Mesenchymal stem cell (in vitro differentiated cells and primary cell): ENCODE measurements around the gene GPATCH2.
"Not testable (repeated sequence)": the region's sequence is repeated elsewhere in the genome, so short reads cannot be mapped to it uniquely, and the experiment has no call there.

ENCODE experiments used
- DNase-seq: peaks from one replicate; pipeline ENCODE4 v3.0.0-alpha.2; 2013
- H2AFZ ChIP-seq: one replicate; pipeline ENCODE4 v1.6.1; 2013; ENCODE audit warnings: low read depth, mild to moderate bottlenecking, control low read depth, inconsistent platforms, low read length, moderate library complexity
- H2AK5ac ChIP-seq: 2 replicates; pipeline ENCODE4 v1.6.1; 2013; ENCODE audit warnings: low read length, moderate library complexity, mild to moderate bottlenecking, inconsistent platforms; ENCODE audit not compliant: severe bottlenecking
- H2BK120ac ChIP-seq: one replicate; pipeline ENCODE4 v1.6.1; 2013; ENCODE audit warnings: low read depth, mild to moderate bottlenecking, inconsistent platforms, low read length, moderate library complexity
- H2BK12ac ChIP-seq, 2 experiments: one replicate each; pipeline ENCODE4 v1.6.1; 2013; ENCODE audit warnings: inconsistent platforms in 2 of 2, low read length in 2 of 2, mild to moderate bottlenecking in 2 of 2, moderate library complexity in 2 of 2, control low read depth in 1 of 2
- H2BK15ac ChIP-seq: one replicate; pipeline ENCODE4 v1.6.1; 2013; ENCODE audit warnings: mild to moderate bottlenecking, low read depth, inconsistent platforms; ENCODE audit not compliant: poor library complexity, severe bottlenecking
- H2BK5ac ChIP-seq: 2 replicates; pipeline ENCODE4 v1.6.1; 2013; ENCODE audit warnings: low read depth, mild to moderate bottlenecking, low read length, control low read depth, inconsistent platforms; ENCODE audit not compliant: poor library complexity, severe bottlenecking
- H3K14ac ChIP-seq, 2 experiments: one replicate each; pipeline ENCODE4 v1.6.1; 2013; ENCODE audit warnings: inconsistent platforms in 2 of 2, low read length in 2 of 2, control low read depth in 1 of 2, mild to moderate bottlenecking in 1 of 2, moderate library complexity in 1 of 2
- H3K18ac ChIP-seq, 2 experiments: one replicate each; pipeline ENCODE4 v1.6.1; 2013; ENCODE audit warnings: inconsistent platforms in 2 of 2, low read length in 2 of 2, control low read depth in 1 of 2, low read depth in 1 of 2, mild to moderate bottlenecking in 1 of 2
- H3K23ac ChIP-seq, 2 experiments: one replicate each; pipeline ENCODE4 v1.6.1; 2013; ENCODE audit warnings: inconsistent platforms in 2 of 2, low read length in 2 of 2, mild to moderate bottlenecking in 2 of 2, moderate library complexity in 2 of 2, control low read depth in 1 of 2
- H3K27ac ChIP-seq: 2 replicates; pipeline ENCODE4 v1.5.1; 2013; ENCODE audit warnings: mild to moderate bottlenecking, moderate library complexity, low read length, control low read depth, inconsistent platforms; ENCODE audit not compliant: poor library complexity, severe bottlenecking
- H3K27me3 ChIP-seq, 2 experiments: 2 replicates each; pipeline versions ENCODE4 v1.6.1 to v1.7.0; 2013; ENCODE audit warnings: low read length in 2 of 2, mild to moderate bottlenecking in 2 of 2, moderate library complexity in 2 of 2, control low read depth in 1 of 2, inconsistent platforms in 1 of 2; ENCODE audit not compliant: control insufficient read depth in 1 of 2, insufficient read depth in 1 of 2
- H3K36me3 ChIP-seq, 2 experiments: 2 replicates each; pipeline versions ENCODE4 v1.6.1 to v1.7.0; 2013; ENCODE audit warnings: low read length in 2 of 2, control low read depth in 1 of 2, inconsistent platforms in 1 of 2, low read depth in 1 of 2, mild to moderate bottlenecking in 1 of 2; ENCODE audit not compliant: insufficient read depth in 2 of 2, control insufficient read depth in 1 of 2
- H3K4ac ChIP-seq, 2 experiments: one replicate each; pipeline ENCODE4 v1.6.1; 2013; ENCODE audit warnings: inconsistent platforms in 2 of 2, low read length in 2 of 2, mild to moderate bottlenecking in 2 of 2, moderate library complexity in 2 of 2, control low read depth in 1 of 2, low read depth in 1 of 2
- H3K4me1 ChIP-seq: 2 replicates; pipeline ENCODE4 v1.6.1; 2013; ENCODE audit warnings: low read depth, low read length, control low read depth; ENCODE audit not compliant: control insufficient read depth, insufficient read depth
- H3K4me2 ChIP-seq: 2 replicates; pipeline ENCODE4 v1.6.1; 2013; ENCODE audit warnings: low read length, mild to moderate bottlenecking, inconsistent platforms; ENCODE audit not compliant: poor library complexity, severe bottlenecking
- H3K4me3 ChIP-seq, 2 experiments: 2 replicates each; pipeline versions ENCODE4 v1.5.1 to v1.7.0; 2013; ENCODE audit warnings: low read length in 2 of 2, mild to moderate bottlenecking in 2 of 2, control low read depth in 1 of 2, low read depth in 1 of 2; ENCODE audit not compliant: insufficient read depth in 1 of 2
- H3K79me1 ChIP-seq: replicated peaks from 2 replicates; pipeline ENCODE4 v1.6.1; 2013; ENCODE audit warnings: mild to moderate bottlenecking, control low read depth, low read length, inconsistent platforms; ENCODE audit not compliant: poor library complexity, severe bottlenecking
- H3K9ac ChIP-seq: 2 replicates; pipeline ENCODE4 v1.7.0; 2013; ENCODE audit warnings: mild to moderate bottlenecking, low read length, moderate library complexity
- H3K9me3 ChIP-seq: 2 replicates; pipeline ENCODE4 v1.7.0; 2013; ENCODE audit warnings: mild to moderate bottlenecking, low read length; ENCODE audit not compliant: control insufficient read depth
- H4K8ac ChIP-seq: one replicate; pipeline ENCODE4 v1.6.1; 2013; ENCODE audit warnings: inconsistent platforms, mild to moderate bottlenecking, low read length, moderate library complexity
- H4K91ac ChIP-seq: one replicate; pipeline ENCODE4 v1.6.1; 2013; ENCODE audit warnings: mild to moderate bottlenecking, low read length, inconsistent platforms
- WGBS: methylation state at CpG from one replicate; pipeline ENCODE4 v1.1.7; 2013; ENCODE audit warnings: mixed read lengths; 5-methylcytosine and 5-hydroxymethylcytosine counted together

GPATCH2 gene

DNA sequence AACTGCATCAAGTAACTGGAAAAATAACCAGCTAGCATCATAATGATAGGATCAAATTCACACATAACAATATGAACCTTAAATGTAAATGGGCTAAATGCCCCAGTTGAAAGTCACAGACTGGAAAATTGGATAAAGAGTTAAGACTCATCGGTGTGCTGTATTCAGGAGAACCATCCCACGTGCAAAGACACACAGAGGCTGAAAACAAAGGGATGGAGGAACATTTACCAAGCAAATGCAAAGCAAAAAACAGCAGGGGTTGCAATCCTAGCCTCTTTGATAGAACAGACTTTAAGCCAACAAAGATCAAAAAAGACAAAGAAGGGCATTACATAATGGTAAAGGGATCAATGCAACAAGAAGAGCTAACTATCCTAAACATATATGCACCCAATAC, 249.1 kb downstream of the GPATCH2 start:
- H2BK120ac ChIP-seq, H2AK5ac ChIP-seq, H3K14ac ChIP-seq, DNase-seq, H3K23ac ChIP-seq, H3K27ac ChIP-seq, H2BK15ac ChIP-seq, H3K4ac ChIP-seq, H3K36me3 ChIP-seq, H3K9me3 ChIP-seq, H3K9ac ChIP-seq, H4K91ac ChIP-seq, H2BK5ac ChIP-seq, H3K4me3 ChIP-seq, H3K27me3 ChIP-seq, H3K18ac ChIP-seq, H2AFZ ChIP-seq, H3K79me1 ChIP-seq, H4K8ac ChIP-seq, H3K4me1 ChIP-seq, H3K4me2 ChIP-seq, H2BK12ac ChIP-seq: not testable (repeated sequence)
- 23% methylated on average over 2 of the region's 2 CpGs for WGBS

GRCh38 chr1:217379804-217380203, 251.1 kb downstream of the GPATCH2 start:
- H3K4me3 ChIP-seq, H2AK5ac ChIP-seq, H3K4me1 ChIP-seq, H3K9ac ChIP-seq, H3K4ac ChIP-seq, H3K9me3 ChIP-seq, DNase-seq, H2BK120ac ChIP-seq, H2BK12ac ChIP-seq, H3K4me2 ChIP-seq, H4K91ac ChIP-seq, H3K36me3 ChIP-seq, H3K27me3 ChIP-seq, H2AFZ ChIP-seq, H2BK5ac ChIP-seq, H3K18ac ChIP-seq, H3K14ac ChIP-seq, H3K79me1 ChIP-seq, H3K23ac ChIP-seq, H2BK15ac ChIP-seq, H3K27ac ChIP-seq, H4K8ac ChIP-seq: not testable (repeated sequence)
- WGBS: 71% methylated on average over 5 of the region's 5 CpGs

- H3K9ac ChIP-seq: no peak overlapping the region
- no peak overlapping the region for H2BK12ac ChIP-seq
- H2BK120ac ChIP-seq: no peak overlapping the region
Observed at GRCh38 chr1:217379336-217379735, 251.6 kb downstream of the GPATCH2 start.

More at GRCh38 chr1:217379336-217379735, 251.6 kb downstream of the GPATCH2 start:
- Histone ChIP-seq H3K27me3 (no peaks in the 10 kb centered on the region), H4K91ac (no peak overlapping the region), H3K23ac (no peak overlapping the region), H2BK5ac (no peak overlapping the region), H3K9me3 (peaks cover 9% of the 10 kb centered on the region), H3K4me3 (no peak overlapping the region), H3K36me3 (no peaks in the 10 kb centered on the region), H3K14ac (no peak overlapping the region), H3K27ac (no peak overlapping the region), H2AK5ac (no peak overlapping the region), H2AFZ (no peak overlapping the region), H3K4me1 (no peaks in the 10 kb centered on the region), H3K79me1 (no peaks in the 10 kb centered on the region), H2BK15ac (no peak overlapping the region), H3K4me2 (no peak overlapping the region), H4K8ac (no peak overlapping the region), H3K4ac (no peak overlapping the region), H3K18ac (no peak overlapping the region)
- DNase-seq: no peak
- 77% methylated on average over 5 of the region's 5 CpGs for whole genome bisulfite sequencing
